Caco-2 (cell line): ENCODE results near the gene REPS2. TPM values are rescaled to one million over a fixed set of nuclear protein-coding genes. Genes with fewer than 3 reads are reported as not detected.

ENCODE experiments used
- BruUV-seq: library from RNA; stranded (reverse); fragments of 400-500 nt; replicated peaks from 2 replicates; lab custom pipeline; 2021; lab: Mats Ljungman, UMichigan
- CTCF ChIA-PET: fragments of 300-600 bp; sonication (Branson Sonifier 250); formaldehyde crosslinking; loops from one replicate; lab custom pipeline; 2022; ENCODE audit warnings: antibody characterized with exemption; lab: Charles Lee
- POLR2A ChIA-PET: fragments of 300-600 bp; sonication (Branson Sonifier 250); formaldehyde crosslinking; loops from one replicate; lab custom pipeline; 2022; ENCODE audit warnings: antibody characterized with exemption; lab: Charles Lee
- DNase-seq, 2 experiments: peaks; one replicate each; pipeline versions ENCODE4 v3.0.0 to v3.0.0-alpha.2; 2020 to 2022
- H3K27me3 ChIP-seq: replicated peaks from 2 replicates; pipeline ENCODE4 v1.6.0; 2011; ENCODE audit warnings: low read length; ENCODE audit not compliant: control insufficient read depth, insufficient read depth
- H3K36me3 ChIP-seq: 2 replicates; pipeline ENCODE4 v1.5.1; 2011; ENCODE audit warnings: low read length; ENCODE audit not compliant: control insufficient read depth, insufficient read depth
- H3K4me1 ChIP-seq: fragments of 250-450 bp; sonication (Bioruptor Pico); 2 replicates; pipeline ENCODE4 v1.5.1; 2020; ENCODE audit warnings: mild to moderate bottlenecking
- H3K4me3 ChIP-seq: 2 replicates; pipeline ENCODE4 v1.5.1; 2011; ENCODE audit warnings: low read depth, mild to moderate bottlenecking, control low read depth, low read length
- H3K9me3 ChIP-seq: fragments of 250-450 bp; sonication (Bioruptor Pico); 2 replicates; pipeline ENCODE4 v1.5.1; 2020; ENCODE audit warnings: mild to moderate bottlenecking, moderate library complexity
- H3K27ac Mint-ChIP-seq: one replicate; pipeline ENCODE4 v1.8.0; 2022; ENCODE audit warnings: mixed read lengths; ENCODE audit not compliant: unreplicated experiment
- H3K27me3 Mint-ChIP-seq: one replicate; pipeline ENCODE4 v1.8.0; 2022; ENCODE audit warnings: mixed read lengths; ENCODE audit not compliant: insufficient read depth, unreplicated experiment
- H3K36me3 Mint-ChIP-seq: one replicate; pipeline ENCODE4 v1.8.0; 2022; ENCODE audit warnings: mild to moderate bottlenecking, mixed read lengths; ENCODE audit not compliant: insufficient read depth, unreplicated experiment
- H3K4me1 Mint-ChIP-seq: one replicate; pipeline ENCODE4 v1.8.0; 2022; ENCODE audit warnings: low read depth, mixed read lengths; ENCODE audit not compliant: unreplicated experiment
- H3K4me3 Mint-ChIP-seq: one replicate; pipeline ENCODE4 v1.8.0; 2022; ENCODE audit warnings: mild to moderate bottlenecking, moderate library complexity, mixed read lengths; ENCODE audit not compliant: unreplicated experiment
- H3K9me3 Mint-ChIP-seq: one replicate; pipeline ENCODE4 v1.8.0; 2022; ENCODE audit warnings: mixed read lengths; ENCODE audit not compliant: unreplicated experiment
- CTCF ChIP-seq, 2 experiments: fragments of 200-600 bp in 1 of 2; IDR thresholded peaks; 1 replicate in 1 of 2; 2 replicates in 1 of 2; pipeline versions ENCODE4 v1.5.1 to v1.8.0; 2011 to 2022; ENCODE audit warnings: antibody characterized with exemption in 1 of 2, control low read depth in 1 of 2, inconsistent platforms in 1 of 2, low read depth in 1 of 2, low read length in 1 of 2, mild to moderate bottlenecking in 1 of 2, moderate library complexity in 1 of 2; ENCODE audit not compliant: insufficient read depth in 1 of 2, severe bottlenecking in 1 of 2, unreplicated experiment in 1 of 2
- intact Hi-C: fragments of 100-400 bp; cut with micrococcal nuclease; formaldehyde crosslinking; loops from one replicate; pipeline ENCODE4 v1.10.0; 2022; ENCODE audit not compliant: unreplicated experiment
- total RNA-seq: library from RNA; stranded (reverse); gene quantifications from 2 replicates; pipeline ENCODE4 v1.2.3, GENCODE V29; 2022

REPS2 gene
- total RNA-seq, 1 experiment from 2014 or later: 0.86 TPM

GRCh38 chrX:17032351-17032750 lies 85.9 kb downstream of the REPS2 start:
- Mint-ChIP-seq H3K36me3 (no peaks in the 10 kb centered on the region), H3K4me3 (no peak overlapping the region), H3K27me3 (peaks cover 12% of the 10 kb centered on the region), H3K4me1 (no peaks in the 10 kb centered on the region), H3K9me3 (no peaks in the 10 kb centered on the region), H3K27ac (no peak overlapping the region)
- ChIA-PET POLR2A (no interaction called here), CTCF (no interaction called here)
- BruUV-seq: no TSS peak
- Histone ChIP-seq H3K36me3 (no peaks in the 10 kb centered on the region), H3K9me3 (no peaks in the 10 kb centered on the region), H3K4me3 (no peak overlapping the region), H3K4me1 (no peaks in the 10 kb centered on the region), H3K27me3 (no peaks in the 10 kb centered on the region)
- intact Hi-C loops: no loop called here
- DNase-seq: no peak
- no peak for TF ChIP-seq CTCF (IDR thresholded peaks at IDR 0.05; ENCODE audit: insufficient read depth in 1 of 2, low read depth in 1 of 2, low read length in 1 of 2, severe bottlenecking in 1 of 2, unreplicated experiment in 1 of 2)

- Histone ChIP-seq H3K4me3 (no peak overlapping the region), H3K27me3 (no peaks in the 10 kb centered on the region), H3K36me3 (no peaks in the 10 kb centered on the region), H3K4me1 (no peaks in the 10 kb centered on the region), H3K9me3 (no peaks in the 10 kb centered on the region)
- H3K4me3 Mint-ChIP-seq: no peak overlapping the region
- intact Hi-C loops: no loop called here
- BruUV-seq: no TSS peak
- ChIA-PET POLR2A (no interaction called here), CTCF (no interaction called here)
- peaks cover 12% of the 10 kb centered on the region for H3K27me3 Mint-ChIP-seq
- no peaks in the 10 kb centered on the region for H3K4me1 Mint-ChIP-seq
- no peak for TF ChIP-seq CTCF (IDR thresholded peaks at IDR 0.05; ENCODE audit: insufficient read depth in 1 of 2, low read depth in 1 of 2, low read length in 1 of 2, severe bottlenecking in 1 of 2, unreplicated experiment in 1 of 2)
- no peak overlapping the region for H3K27ac Mint-ChIP-seq
- H3K9me3 Mint-ChIP-seq: no peaks in the 10 kb centered on the region
- DNase-seq: no peak
- H3K36me3 Mint-ChIP-seq: no peaks in the 10 kb centered on the region
Measured at GRCh38 chrX:17033225-17033624, 86.8 kb downstream of the REPS2 start.

GRCh38 chrX:17035111-17035510 lies 88.7 kb downstream of the REPS2 start:
- Mint-ChIP-seq H3K36me3 (no peaks in the 10 kb centered on the region), H3K27me3 (peaks cover 12% of the 10 kb centered on the region), H3K4me1 (no peaks in the 10 kb centered on the region), H3K4me3 (no peak overlapping the region), H3K27ac (no peak overlapping the region), H3K9me3 (no peaks in the 10 kb centered on the region)
- no peak for TF ChIP-seq CTCF (IDR thresholded peaks at IDR 0.05; ENCODE audit: insufficient read depth in 1 of 2, low read depth in 1 of 2, low read length in 1 of 2, severe bottlenecking in 1 of 2, unreplicated experiment in 1 of 2)
- no TSS peak for BruUV-seq
- ChIA-PET CTCF (no interaction called here), POLR2A (no interaction called here)
- H3K27me3 ChIP-seq: no peaks in the 10 kb centered on the region
- intact Hi-C loops: no loop called here
- no peak overlapping the region for H3K4me3 ChIP-seq
- H3K9me3 ChIP-seq: no peaks in the 10 kb centered on the region
- no peak for DNase-seq
- no peaks in the 10 kb centered on the region for H3K36me3 ChIP-seq
- no peaks in the 10 kb centered on the region for H3K4me1 ChIP-seq
